GM18499 (cell line): Measurements from ENCODE around the gene B4GALNT2.
"Not testable (repeated sequence)": the region's sequence is repeated elsewhere in the genome, so short reads cannot be mapped to it uniquely, and the experiment has no call there.

Experiments
- ATAC-seq: cut with Tn5 transposase; IDR thresholded peaks from one replicate; pipeline ENCODE4 v1.9.1; 2021; ENCODE audit warnings: moderate number of reproducible peaks; ENCODE audit not compliant: insufficient read depth, unreplicated experiment

B4GALNT2 gene

DNA sequence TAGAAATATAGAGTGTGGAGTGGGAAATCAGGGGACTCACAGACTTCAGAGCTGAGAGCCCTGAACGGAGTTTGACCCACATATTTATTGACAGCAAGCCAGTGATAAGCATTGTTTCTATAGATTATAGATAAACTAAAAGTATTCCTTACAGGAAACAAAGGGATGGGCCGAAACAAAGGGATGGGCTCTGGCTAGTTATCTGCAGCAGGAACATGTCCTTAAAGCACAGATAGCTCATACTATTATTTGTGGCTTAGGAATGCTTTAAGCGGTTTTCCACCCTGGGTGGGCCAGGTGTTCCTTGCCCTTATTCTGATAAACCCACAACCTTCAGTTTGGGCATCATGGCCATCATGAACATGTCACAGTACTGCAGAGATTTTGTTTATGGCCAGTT lies 38.1 kb downstream of the B4GALNT2 start:
- ATAC-seq, result not testable (repeated sequence)

DNA sequence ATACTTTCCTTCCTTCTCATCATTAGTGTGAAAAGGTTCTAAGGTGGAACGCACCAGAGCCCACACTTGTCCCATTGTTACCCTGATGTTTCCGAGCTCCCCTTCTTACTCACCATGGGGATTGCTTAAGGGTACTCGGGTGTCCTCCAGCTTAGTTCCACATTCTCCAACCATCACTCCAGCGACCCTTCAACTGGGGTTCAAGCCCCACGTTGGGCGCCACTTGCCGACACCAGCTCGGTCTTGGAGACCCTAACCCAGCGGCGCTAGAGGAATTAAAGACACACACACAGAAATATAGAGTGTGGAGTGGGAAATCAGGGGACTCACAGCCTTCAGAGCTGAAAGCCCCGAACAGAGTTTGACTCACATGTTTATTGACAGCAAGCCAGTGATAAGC lies 43.4 kb downstream of the B4GALNT2 start:
- not testable (repeated sequence) for ATAC-seq

DNA sequence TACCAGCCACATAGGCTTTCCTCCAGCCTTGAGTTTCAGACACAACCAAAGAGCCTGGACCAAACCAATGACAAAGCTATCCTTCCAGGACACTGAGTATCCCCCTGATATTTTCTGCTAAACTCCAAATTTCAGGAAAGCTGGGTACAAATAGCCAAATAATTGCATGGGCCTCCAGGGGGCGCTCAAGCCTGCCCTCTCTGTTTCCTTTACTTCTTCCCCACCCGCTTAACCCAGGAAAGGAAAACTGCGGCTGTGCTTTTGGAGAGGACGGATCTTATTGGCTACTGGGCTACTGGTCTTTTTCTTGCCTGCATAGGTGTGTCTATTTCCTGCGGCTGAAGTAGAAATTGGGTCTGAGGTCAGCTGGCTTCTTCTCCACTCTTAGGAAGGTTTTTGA lies 47.7 kb downstream of the B4GALNT2 start:
- no peak for ATAC-seq

DNA sequence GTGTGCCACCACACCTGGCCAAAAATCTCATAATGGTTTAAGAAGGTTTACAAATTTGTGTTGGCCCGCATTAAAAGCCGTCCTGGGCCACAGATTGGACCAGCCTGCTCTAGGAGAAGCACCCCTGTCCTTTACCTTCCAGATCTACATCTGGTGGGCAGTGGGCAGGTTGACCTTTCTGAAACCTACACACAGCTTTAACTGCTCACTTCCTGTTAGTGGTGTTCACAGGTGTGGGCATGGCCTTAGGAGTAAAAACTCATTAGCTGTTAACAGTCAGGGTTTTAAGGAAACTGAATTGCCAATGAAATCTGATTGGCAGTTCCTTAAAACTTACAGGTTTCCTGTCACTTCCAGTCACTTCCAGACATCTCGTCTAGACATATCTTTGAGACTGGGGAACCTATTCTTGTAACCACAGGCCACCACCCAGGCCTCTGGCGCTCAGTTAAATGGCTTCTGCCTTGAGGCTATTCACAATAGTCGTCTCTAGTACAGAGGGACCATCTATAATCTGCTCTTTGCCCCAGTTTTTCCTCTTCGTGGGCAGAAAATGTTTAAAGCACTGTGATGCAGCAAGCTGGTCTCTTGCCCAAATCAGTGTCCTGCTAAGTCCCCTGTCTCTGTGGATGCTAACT lies 48.5 kb downstream of the B4GALNT2 start:
- no peak for ATAC-seq

DNA sequence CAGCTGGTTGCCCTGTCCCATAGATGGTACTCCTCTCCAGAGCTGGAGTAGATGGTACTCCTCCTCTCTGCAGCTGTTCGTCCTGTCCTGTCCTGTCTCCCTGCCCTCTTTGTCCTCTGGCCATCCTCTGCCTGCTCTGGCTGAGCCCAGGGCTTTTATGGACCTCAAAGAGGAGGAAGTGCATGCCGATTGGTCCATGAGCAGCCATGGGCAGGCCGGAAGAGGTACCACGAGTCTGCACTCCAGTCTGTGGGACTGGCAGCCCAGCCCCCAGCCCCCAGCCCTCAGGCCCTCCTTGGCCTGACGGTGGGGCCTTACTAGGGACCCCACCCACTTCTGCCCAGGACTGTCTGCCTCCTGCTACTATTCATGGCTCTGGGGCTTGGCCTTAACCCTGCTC lies 50.8 kb downstream of the B4GALNT2 start:
- ATAC-seq, result no peak

DNA sequence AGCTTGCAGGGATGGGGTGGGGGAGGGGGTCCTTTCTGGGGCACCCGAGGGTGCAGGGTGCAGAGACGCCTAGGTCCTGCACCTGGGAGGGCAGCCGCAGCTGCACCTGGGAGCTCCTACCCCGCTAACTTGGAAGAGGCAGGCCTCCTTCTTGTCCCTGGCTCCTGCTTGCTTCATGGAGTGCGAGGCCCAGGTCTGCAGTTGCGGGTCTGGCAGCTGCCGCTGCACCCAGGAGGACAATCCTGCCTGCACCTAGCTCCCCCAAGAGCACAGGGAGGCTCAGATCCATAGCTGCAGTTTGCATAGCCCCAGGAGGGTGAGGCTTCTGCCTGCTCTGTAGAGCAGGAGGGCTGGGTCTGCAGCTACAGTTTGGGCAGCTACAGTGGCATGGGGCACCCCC lies 51.2 kb downstream of the B4GALNT2 start:
- ATAC-seq, result no peak

DNA sequence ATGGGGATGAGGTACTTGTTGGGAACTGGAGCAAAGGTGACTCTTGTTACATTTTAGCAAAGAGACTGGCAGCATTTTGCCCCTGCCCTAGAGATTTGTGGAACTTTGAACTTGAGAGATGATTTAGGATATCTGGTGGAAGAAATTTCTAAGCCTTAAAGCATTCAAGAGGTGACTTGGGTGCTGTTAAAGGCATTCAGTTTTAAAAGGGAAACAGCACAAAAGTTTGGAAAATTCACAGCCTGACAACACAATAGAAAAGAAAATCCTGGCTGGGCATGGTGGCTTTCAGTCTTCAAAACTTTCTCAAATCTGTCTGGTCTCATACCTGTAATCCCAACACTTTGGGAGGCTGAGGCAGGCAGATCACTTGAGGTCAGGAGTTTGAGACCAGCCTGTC lies 52.0 kb downstream of the B4GALNT2 start:
- not testable (repeated sequence) for ATAC-seq

DNA sequence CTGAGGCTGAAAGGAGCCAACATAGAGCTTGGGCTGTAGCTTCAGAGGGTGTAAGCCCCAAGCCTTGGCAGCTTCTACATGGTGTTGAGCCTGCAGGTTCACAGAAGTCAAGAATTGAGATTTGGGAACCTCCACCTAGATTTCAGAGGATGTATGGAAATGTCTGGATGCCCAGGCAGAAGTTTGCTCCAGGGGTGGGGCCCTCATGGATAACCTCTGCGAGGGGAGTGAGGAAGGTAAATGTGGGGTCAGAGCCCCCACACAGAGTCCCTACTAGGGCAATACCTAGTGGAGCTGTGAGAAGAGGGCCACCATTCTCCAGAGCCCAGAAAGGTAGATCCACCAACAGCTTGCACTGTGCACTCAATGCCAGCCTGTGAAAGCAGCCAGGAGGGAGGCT lies 52.8 kb downstream of the B4GALNT2 start:
- not testable (repeated sequence) for ATAC-seq

DNA sequence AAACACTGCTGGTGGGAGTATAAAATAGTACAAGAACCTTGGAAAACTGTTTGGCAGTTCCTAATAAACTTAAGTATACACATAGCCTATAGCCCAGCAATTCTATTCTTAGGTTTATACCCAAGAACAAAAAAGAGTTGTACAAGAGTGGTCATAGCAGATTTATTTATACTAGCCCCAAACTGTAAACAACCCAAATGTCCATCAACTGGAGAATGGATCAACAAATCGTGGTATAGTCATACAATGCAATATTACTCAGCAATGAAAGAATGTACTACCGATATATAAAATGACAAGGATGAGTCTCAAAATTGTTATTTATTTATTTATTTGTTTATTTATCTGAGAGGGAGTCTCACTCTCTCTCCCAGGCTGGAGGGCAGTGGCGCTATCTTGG lies 54.7 kb downstream of the B4GALNT2 start:
- no peak for ATAC-seq

DNA sequence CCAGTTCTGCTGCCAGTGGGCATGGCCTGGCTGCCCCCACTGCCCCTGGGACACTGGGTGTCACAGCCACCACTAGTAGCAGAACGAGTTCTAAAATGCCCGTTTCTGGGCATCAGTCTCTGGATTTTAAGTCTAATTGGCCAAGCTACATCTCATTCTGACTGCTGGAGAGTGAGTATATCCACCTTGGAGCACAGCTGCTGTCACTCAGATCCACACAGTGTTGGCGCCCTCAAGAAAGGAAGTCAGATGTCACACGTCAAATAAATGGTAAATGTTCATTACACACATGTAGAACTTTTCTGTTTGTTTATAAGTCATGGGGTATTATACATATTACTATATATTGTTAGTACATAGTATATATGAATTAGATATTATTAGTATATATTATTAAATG lies 58.4 kb downstream of the B4GALNT2 start:
- ATAC-seq, result no peak

DNA sequence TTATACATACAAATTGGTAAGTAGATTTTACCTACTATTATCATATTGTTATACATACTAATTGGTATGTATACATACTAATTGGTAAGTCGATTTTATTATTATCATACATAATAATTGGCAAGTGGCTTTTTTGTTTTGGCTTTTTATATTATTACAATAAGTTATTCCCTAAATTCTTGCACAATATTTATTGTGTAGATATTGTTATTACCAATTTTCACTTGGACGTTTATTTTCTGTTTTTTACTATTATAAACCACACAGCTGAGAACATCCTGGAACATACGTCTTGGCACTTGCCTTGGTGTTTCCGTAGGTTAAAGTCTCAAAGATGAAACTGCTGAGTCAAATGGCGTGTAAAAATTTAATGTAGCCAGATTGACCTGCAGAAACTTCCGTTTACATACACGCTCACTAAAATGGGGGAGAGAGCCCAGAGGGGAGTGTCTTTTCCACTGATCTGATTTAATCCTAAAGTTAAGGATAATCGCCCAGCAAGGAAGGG lies 58.9 kb downstream of the B4GALNT2 start:
- ATAC-seq, result no peak

DNA sequence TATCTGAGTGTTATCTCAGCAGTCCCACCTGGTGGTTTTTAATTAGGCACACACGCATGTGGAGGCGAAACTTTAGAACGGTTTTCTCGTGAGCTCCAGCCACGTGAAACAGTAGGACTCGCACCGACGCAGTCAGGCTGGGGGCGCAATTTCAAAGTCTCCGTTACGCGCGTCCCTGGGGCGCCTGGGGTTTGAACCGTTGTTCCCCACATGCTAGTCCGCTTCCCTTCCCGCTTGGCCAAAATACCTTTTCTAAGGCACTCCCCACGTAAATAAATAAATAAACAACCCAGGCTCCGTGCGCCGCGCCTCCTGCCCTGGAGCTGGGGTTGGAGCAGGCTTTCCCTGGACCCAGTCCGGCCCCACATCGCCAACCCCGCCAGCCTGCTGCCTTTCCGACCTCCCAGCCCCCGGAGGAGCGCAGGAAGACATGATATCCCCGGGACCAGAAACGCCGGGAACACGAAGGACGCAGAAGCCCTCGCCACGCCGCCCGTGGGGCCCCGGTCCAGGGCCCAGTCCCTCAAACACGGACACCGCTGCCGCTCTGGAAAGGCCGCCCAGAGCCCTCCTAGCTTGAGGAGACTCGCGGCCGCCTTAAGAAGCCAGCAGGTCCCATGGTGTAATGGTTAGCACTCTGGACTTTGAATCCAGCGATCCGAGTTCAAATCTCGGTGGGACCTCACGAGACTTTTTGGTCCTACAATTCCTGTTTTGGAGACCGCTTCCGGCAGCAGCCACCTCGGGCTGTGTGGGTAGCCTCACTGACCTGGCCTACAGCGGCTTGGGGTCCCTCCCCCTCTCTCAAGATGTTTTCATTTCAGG lies 59.6 kb downstream of the B4GALNT2 start:
- no peak for ATAC-seq

DNA sequence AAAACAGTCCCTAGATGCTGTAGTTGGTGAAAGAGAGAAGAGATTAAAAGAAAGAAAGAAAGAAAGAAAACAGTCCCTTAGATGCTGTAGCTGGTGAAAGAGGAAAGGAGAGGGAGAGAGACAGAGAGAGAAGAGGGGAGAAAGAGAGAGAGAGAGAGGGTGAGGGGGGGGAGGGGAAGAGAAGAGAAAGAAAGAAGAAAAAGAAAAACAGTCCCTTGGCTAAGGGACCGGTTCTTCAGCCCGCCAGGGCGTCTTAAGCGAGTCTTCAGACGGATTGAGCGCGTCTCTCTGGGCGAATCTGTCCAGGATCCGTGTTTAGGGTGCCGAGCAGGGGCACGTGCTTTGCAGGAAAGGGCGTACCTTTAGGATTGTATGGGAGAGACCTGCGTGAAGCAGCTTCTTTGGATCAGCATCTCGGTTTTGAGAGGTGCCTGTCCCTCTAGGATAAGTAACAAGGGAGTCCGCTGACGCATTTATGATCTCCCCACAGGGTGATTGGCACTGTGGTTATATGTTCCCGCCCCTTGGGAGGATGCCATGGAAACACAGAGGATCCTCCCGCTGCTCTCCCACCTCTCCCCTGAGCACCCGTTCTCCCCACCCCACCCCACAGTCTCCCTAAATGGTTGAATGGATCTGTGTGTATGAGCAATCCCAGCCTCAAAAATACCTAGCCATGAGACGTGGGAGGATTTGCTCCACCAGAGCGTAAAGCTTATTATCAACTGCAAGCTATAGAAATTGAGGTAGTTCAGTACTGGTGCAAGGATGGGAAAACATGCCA lies 61.1 kb downstream of the B4GALNT2 start:
- no peak for ATAC-seq

DNA sequence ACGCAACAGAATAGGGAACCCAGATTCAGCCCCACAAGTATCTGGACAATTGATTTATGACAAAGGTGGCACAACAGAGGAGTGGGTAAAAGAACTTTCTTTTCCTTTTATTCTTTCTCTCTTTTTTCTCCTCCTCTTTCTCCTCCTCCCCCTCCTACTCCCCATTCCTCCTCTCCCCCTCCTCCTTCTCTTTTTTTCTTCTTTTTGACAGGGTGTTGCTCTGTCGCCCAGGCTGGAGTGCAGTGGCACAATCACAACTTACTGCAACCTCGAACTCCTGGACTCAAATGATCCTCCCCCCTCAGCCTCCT lies 61.7 kb downstream of the B4GALNT2 start:
- no peak for ATAC-seq

DNA sequence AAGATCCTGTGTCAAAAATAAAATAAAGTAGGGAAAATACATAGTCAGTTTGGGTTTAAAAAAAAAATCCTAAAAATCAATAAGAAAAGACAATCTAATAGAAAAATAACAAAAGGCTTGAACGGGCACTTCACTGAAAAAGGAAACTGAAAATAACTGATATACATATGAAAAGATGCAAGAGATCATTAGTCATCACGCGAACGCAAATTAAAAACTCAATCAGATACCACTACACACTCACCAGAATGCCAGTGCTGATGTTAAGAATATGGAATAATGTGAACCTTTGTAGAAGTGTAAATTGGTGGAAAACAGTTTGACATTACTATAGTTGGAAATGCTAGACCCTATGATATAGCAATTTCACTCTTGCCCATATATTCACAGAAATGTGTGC lies 63.2 kb downstream of the B4GALNT2 start:
- ATAC-seq, result no peak

DNA sequence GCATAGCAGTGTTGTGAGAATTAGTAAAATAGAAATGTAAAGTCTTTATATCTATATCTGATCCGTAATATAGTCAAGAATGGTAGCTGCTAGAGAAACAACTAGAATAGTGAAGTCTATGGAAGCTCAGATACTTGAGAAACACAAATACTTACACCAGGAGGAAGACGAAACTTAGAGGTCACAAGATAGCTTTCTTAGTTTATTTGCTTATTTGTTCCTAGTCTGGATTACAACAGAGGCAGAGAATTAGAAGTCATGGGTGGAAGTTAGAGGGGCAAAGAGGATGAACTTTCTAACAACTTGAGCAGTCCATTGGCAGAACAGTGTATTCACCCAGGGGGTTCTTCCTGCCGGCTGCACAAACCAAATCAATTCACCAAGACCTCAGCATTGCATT lies 64.0 kb downstream of the B4GALNT2 start:
- ATAC-seq, result no peak

DNA sequence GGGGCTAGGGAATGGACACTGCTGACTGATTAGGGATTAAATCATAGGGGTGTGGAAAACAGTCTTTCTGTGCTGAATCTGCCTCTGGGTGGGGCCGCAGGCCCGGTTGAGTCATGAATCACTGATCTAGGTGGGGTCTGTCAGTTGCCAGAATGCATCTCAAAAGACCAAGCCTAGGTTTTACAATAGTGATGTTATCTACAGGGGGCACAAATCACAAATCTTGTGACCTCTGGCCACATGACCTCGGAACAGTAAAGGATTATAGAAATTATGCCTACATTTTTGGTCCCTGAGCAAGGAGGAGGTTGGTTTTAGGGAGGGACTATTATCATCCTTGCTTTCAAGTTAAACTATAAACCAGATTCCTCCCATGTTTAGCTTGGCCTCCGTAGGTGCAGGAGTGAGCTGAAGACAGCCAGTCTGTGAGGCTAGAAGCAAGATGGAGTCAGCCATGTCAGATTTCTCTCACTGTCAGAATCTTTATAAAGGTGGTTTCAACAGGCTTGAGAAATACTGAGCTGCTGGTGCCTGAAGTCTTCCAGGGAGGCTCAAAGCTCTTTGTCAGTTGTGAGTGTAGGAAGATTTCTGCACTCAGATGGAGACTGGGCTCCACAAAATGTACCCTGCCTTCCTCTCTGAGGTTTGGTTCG lies 64.9 kb downstream of the B4GALNT2 start:
- no peak for ATAC-seq

DNA sequence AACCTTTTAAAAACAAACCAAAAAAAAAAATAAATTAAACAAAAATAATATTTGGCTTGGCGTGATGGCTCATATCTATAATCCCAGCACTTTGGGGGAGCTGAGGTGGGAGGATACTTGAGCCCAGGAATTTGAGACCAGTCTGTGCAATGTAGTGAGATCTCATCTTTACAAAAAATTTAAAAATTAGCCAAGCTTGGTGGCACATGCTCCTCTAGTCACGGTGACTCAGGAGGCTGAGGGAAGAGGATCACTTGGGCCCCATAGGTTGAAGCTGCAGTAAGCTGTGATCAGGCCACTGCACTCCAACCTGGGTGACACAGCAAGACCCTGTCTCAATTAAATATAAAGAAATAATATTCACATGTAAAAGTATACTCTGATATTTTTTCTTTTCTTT lies 65.6 kb downstream of the B4GALNT2 start:
- ATAC-seq, result no peak

DNA sequence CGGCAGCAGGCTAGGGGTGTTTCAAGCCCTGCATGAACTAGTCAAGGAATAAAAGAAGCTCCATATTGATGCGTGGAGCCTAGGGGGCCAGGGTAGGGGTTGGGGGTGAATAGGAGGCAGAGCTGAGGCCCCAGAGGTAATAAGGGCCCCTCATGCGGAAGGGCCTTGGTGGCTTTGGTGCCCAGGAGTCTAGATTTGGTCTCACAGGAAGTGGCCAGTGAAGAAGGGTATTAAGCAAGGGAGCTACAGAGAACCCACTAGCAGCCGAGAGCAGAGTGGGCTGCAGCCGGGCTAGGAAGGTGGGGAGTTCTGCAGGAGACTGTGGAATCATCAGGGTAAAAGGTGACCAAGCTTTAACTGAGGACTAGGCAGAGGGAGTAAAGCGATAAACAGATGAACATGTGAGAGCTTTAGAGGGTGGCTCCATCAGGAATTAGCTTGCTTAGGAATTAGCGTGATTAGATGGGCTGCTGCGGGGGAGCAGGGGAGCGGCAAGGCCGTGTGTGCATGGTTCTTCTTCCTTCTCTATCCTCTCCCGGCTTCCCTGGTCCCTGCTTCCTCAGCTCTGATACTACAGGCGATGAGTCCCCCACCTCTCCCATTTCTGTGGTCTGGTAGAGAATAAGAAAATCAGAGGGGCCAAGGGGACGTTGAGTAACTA lies 68.0 kb downstream of the B4GALNT2 start:
- ATAC-seq, result no peak

DNA sequence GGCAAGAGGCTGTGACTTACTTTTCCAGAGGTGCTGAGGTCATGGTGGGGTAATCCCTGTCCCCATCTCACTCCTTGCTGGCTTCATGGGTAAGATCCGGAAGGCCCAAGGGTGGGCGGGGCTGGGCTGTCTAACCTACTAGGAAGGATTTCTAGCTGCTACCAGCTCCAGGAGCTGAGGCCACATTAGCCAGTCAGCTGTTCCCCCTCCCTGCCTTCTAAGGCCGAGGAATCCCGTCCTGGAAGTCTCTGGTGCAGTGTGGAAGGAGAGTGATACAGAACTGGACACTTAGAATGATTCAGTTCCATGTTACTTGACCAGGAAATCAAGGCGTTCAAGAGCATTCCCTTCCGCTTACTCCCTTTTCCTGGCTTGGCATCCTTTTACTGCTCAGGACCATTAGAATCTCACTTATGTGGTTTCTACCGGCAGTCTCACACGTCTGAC lies 68.9 kb downstream of the B4GALNT2 start:
- no peak for ATAC-seq
